H1 (cell line): Measurements from ENCODE around the gene RAD51D.

Source experiments
- ATF3 ChIP-seq: IDR thresholded peaks from 2 replicates; pipeline ENCODE4 v1.6.1; 2011; ENCODE audit warnings: low read depth, mild to moderate bottlenecking, low read length; ENCODE audit not compliant: insufficient read depth
- CTCF ChIP-seq, 3 experiments: IDR thresholded peaks; 1 replicate in 2 of 3; 2 replicates in 1 of 3; pipeline versions ENCODE4 v1.5.1 to v1.6.1; 2011; ENCODE audit warnings: low read length in 3 of 3, mild to moderate bottlenecking in 3 of 3, inconsistent platforms in 2 of 3, low read depth in 1 of 3, moderate library complexity in 1 of 3; ENCODE audit not compliant: insufficient read depth in 1 of 3; ENCODE audit errors: control extremely low read depth in 1 of 3
- EP300 ChIP-seq, 2 experiments: IDR thresholded peaks; 1 replicate in 1 of 2; 2 replicates in 1 of 2; pipeline ENCODE4 v1.6.1; 2011 to 2012; ENCODE audit warnings: low read depth in 2 of 2, low read length in 2 of 2, mild to moderate bottlenecking in 2 of 2, borderline replicate concordance in 1 of 2, inconsistent platforms in 1 of 2, moderate library complexity in 1 of 2
- JUND ChIP-seq: IDR thresholded peaks from 2 replicates; pipeline ENCODE4 v1.6.1; 2011; ENCODE audit warnings: mild to moderate bottlenecking, improper control_type of control experiment, low read length
- PHF8 ChIP-seq: fragments of 200-600 bp; sonication (generic); conservative IDR thresholded peaks from 2 replicates; pipeline ENCODE4 v1.7.1; 2012; ENCODE audit warnings: low read depth, mild to moderate bottlenecking, inconsistent platforms, low read length, moderate library complexity
- POLR2AphosphoS5 ChIP-seq: IDR thresholded peaks from 2 replicates; pipeline ENCODE4 v1.6.1; 2011; ENCODE audit warnings: low read depth, low read length
- SIN3A ChIP-seq, 2 experiments: IDR thresholded peaks in 1 of 2; conservative IDR thresholded peaks in 1 of 2; 2 replicates each; pipeline ENCODE4 v1.6.1; 2011 to 2012; ENCODE audit warnings: low read length in 2 of 2, improper control_type of control experiment in 1 of 2, low read depth in 1 of 2, mild to moderate bottlenecking in 1 of 2
- TAF1 ChIP-seq: IDR thresholded peaks from 2 replicates; pipeline ENCODE4 v1.6.1; 2011; ENCODE audit warnings: mild to moderate bottlenecking, low read depth, low read length
- TCF12 ChIP-seq: IDR thresholded peaks from 2 replicates; pipeline ENCODE4 v1.6.1; 2011; ENCODE audit warnings: low read depth, mild to moderate bottlenecking, low read length
- TF ChIP-seq, protein P1 (sequence below): IDR thresholded peaks from 2 replicates; pipeline ENCODE4 v1.6.1; 2011; ENCODE audit warnings: low read length, improper control_type of control experiment

DNA sequence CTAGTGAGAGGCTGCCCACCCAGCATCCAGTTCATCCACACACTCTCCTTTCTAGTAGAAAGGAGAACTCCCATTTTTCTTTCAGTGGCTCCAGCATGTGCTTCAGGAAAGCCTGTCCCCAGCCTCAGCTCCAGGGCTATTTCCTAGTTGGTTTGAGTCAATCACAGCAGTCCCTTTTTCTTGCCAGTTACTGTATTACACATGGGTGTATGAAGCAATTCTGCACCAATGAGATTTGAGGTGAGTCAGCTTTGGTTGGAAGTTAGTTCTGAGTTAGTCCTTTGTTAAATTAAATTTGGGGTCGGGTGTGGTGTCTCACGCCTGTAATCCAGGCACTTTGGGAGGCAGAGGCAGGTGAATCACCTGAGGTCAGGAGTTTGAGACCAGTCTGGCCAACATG, 24.8 kb downstream of the RAD51D start:
- no peak for TF ChIP-seq EP300 (IDR thresholded peaks at IDR 0.05; ENCODE audit: borderline replicate concordance in 1 of 2, low read depth in 2 of 2, low read length in 2 of 2)
- TF ChIP-seq CTCF (IDR thresholded peaks at IDR 0.05; ENCODE audit: control extremely low read depth in 1 of 3, insufficient read depth in 1 of 3, low read depth in 1 of 3, low read length in 3 of 3) = no peak
- TF ChIP-seq SIN3A (conservative IDR thresholded peaks at IDR 0.05 in 1 of 2, IDR thresholded peaks at IDR 0.05 in 1 of 2; ENCODE audit: low read depth in 1 of 2, low read length in 2 of 2) = no peak
- no peak for TF ChIP-seq JUND
- no peak for TF ChIP-seq TCF12
- TF ChIP-seq PHF8 = no peak
- no peak for TF ChIP-seq POLR2AphosphoS5
- TF ChIP-seq, protein P1, sequence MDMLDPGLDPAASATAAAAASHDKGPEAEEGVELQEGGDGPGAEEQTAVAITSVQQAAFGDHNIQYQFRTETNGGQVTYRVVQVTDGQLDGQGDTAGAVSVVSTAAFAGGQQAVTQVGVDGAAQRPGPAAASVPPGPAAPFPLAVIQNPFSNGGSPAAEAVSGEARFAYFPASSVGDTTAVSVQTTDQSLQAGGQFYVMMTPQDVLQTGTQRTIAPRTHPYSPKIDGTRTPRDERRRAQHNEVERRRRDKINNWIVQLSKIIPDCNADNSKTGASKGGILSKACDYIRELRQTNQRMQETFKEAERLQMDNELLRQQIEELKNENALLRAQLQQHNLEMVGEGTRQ = no peak
- TF ChIP-seq ATF3 = no peak
- TF ChIP-seq TAF1 = no peak
